ENCODE results near the gene SPAM1. TPM values are rescaled to one million over a fixed set of nuclear protein-coding genes. Genes with fewer than 3 reads are reported as not detected.

The SPAM1 gene
- polyA plus RNA-seq, 1 donor (not counting 4 experiments of a cell fraction or from before 2014, with no cell fraction given), result not detected

DNA sequence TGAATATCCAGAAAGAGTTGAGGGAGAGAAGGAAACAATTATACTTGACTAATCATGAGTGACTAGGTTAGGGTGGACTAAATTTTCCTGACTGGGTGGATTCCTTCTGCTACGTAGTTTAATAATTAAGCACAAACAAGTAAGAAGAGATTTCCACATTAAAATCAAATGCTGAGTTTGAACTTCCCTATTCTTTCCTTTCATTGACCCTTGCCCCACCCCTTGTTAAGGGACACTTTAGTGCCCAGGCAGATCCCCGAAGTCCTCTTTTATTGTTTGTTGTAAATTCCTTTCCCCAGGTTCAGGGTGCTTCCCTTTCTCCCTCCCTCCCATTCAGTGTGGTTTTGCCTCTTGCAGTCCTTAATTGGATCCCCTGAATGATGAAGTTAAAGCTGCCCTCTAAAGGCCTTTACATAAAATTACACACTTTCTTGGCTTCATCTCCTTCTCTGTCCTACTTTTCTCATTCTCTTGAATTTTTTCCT lies 8.8 kb upstream of the SPAM1 start:
- no peaks in the 10 kb centered on the region for H3K9me3 ChIP-seq (ENCODE audit: control insufficient read depth, low read depth, low read length)
- no peaks in the 10 kb centered on the region for H4K20me1 ChIP-seq (ENCODE audit: control insufficient read depth, extremely low read depth, insufficient read depth, low read length)
- H3K4me1 ChIP-seq (ENCODE audit: control insufficient read depth, extremely low read depth, insufficient read depth, low read length), result no peaks in the 10 kb centered on the region
- no peak overlapping the region for H3K4me3 ChIP-seq (ENCODE audit: control insufficient read depth in 2 of 3, extremely low read depth in 1 of 3, insufficient read depth in 2 of 3, low read depth in 1 of 3, low read length in 3 of 3)
- H3K79me2 ChIP-seq (ENCODE audit: control insufficient read depth, insufficient read depth, low read length), result no peaks in the 10 kb centered on the region
- no peak overlapping the region for H2AFZ ChIP-seq (ENCODE audit: control insufficient read depth, low read length)
- H3K9ac ChIP-seq (ENCODE audit: control insufficient read depth, extremely low read depth, insufficient read depth, low read length), result no peak overlapping the region
- TF ChIP-seq EZH2 (IDR thresholded peaks at IDR 0.05; ENCODE audit: low read length) (no peak), CTCF (optimal IDR thresholded peaks at IDR 0.05 in 1 of 3, IDR thresholded peaks at IDR 0.05 in 1 of 3, conservative IDR thresholded peaks at IDR 0.05 in 1 of 3; ENCODE audit: extremely low read depth in 1 of 3, insufficient read depth in 2 of 3, low read length in 3 of 3) (peak in 2 of 3 experiments; percentile 33 to 34)
- H3K4me2 ChIP-seq (ENCODE audit: control insufficient read depth, extremely low read depth, insufficient read depth, low read depth, low read length), result no peak overlapping the region
- H3K9me1 ChIP-seq (ENCODE audit: control insufficient read depth, extremely low read depth, insufficient read depth, low read length), result no peaks in the 10 kb centered on the region
- peaks cover 4% of the 10 kb centered on the region for H3K27me3 ChIP-seq (ENCODE audit: control insufficient read depth, extremely low read depth, insufficient read depth, low read length)
- dilution Hi-C loops (cut with MboI; ENCODE audit: extremely low pct_ligation_motif_present, low sequenced_read_pairs), result no loop called here
- no peak for DNase-seq (ENCODE audit: low read depth, low spot score)
- FAIRE-seq, result peak; percentile 53
- H3K27ac ChIP-seq (ENCODE audit: control insufficient read depth, insufficient read depth, low read length), result no peak overlapping the region
- no peaks in the 10 kb centered on the region for H3K36me3 ChIP-seq (ENCODE audit: control insufficient read depth in 2 of 2, extremely low read depth in 1 of 2, insufficient read depth in 2 of 2, low read length in 2 of 2)

DNA sequence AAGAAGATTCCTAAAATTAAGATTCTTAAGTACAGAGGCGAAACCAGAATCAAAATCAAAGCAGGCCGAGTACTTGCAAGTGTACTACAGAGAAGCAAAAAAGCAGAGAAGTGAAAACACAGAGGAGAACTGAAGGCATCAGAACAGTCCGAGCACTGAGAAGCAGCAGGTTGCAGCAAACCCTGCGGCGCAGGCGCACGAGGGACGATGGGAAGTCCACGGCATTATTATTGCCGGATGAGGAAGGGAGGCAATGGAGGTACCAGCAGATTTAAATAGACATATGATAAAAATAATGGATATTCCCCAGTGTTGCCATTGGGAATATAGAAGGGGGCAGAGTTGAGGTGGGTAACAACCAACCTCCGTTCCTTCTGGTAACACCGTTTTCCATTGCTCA lies 7.2 kb upstream of the SPAM1 start:
- Histone ChIP-seq H3K9me3 (ENCODE audit: control insufficient read depth, low read depth, low read length) (no peaks in the 10 kb centered on the region), H3K79me2 (ENCODE audit: control insufficient read depth, insufficient read depth, low read length) (no peaks in the 10 kb centered on the region), H2AFZ (ENCODE audit: control insufficient read depth, low read length) (no peak overlapping the region), H4K20me1 (ENCODE audit: control insufficient read depth, extremely low read depth, insufficient read depth, low read length) (no peaks in the 10 kb centered on the region), H3K9ac (ENCODE audit: control insufficient read depth, extremely low read depth, insufficient read depth, low read length) (no peak overlapping the region), H3K27ac (ENCODE audit: control insufficient read depth, insufficient read depth, low read length) (no peak overlapping the region), H3K4me3 (ENCODE audit: control insufficient read depth in 2 of 3, extremely low read depth in 1 of 3, insufficient read depth in 2 of 3, low read depth in 1 of 3, low read length in 3 of 3) (no peak overlapping the region), H3K9me1 (ENCODE audit: control insufficient read depth, extremely low read depth, insufficient read depth, low read length) (no peaks in the 10 kb centered on the region), H3K4me1 (ENCODE audit: control insufficient read depth, extremely low read depth, insufficient read depth, low read length) (no peaks in the 10 kb centered on the region), H3K27me3 (ENCODE audit: control insufficient read depth, extremely low read depth, insufficient read depth, low read length) (peaks cover 4% of the 10 kb centered on the region), H3K36me3 (ENCODE audit: control insufficient read depth in 2 of 2, extremely low read depth in 1 of 2, insufficient read depth in 2 of 2, low read length in 2 of 2) (no peaks in the 10 kb centered on the region), H3K4me2 (ENCODE audit: control insufficient read depth, extremely low read depth, insufficient read depth, low read depth, low read length) (no peak overlapping the region)
- no peak for TF ChIP-seq CTCF (optimal IDR thresholded peaks at IDR 0.05 in 1 of 3, IDR thresholded peaks at IDR 0.05 in 1 of 3, conservative IDR thresholded peaks at IDR 0.05 in 1 of 3; ENCODE audit: extremely low read depth in 1 of 3, insufficient read depth in 2 of 3, low read length in 3 of 3)
- no peak for TF ChIP-seq EZH2 (IDR thresholded peaks at IDR 0.05; ENCODE audit: low read length)
- dilution Hi-C loops (cut with MboI; ENCODE audit: extremely low pct_ligation_motif_present, low sequenced_read_pairs), result no loop called here
- FAIRE-seq (no peak), DNase-seq (ENCODE audit: low read depth, low spot score) (no peak)

All from keratinocyte (primary cell).